Activated CD4-positive, alpha-beta memory T cell treated with anti-CD3 and anti-CD28 coated beads for 36 hours (primary cell): ENCODE results near the gene DGLUCY. TPM values are rescaled to one million over a fixed set of nuclear protein-coding genes. Genes with fewer than 3 reads are reported as not detected.
A peak's percentile ranks its signal among the peaks of the same experiment; 100 is the strongest.
"Not testable (repeated sequence)": the region's sequence is repeated elsewhere in the genome, so short reads cannot be mapped to it uniquely, and the experiment has no call there.

Experiments
- CTCF ChIA-PET: fragments of 350-600 bp; sonication (Branson Sonifier 250); formaldehyde crosslinking; loops from one replicate; lab custom pipeline; 2021; ENCODE audit warnings: antibody characterized with exemption, inconsistent platforms; lab: Charles Lee
- POLR2A ChIA-PET: fragments of 350-600 bp; sonication (Branson Sonifier 250); formaldehyde crosslinking; loops from one replicate; lab custom pipeline; 2021; ENCODE audit warnings: antibody characterized with exemption; lab: Charles Lee
- DNase-seq: peaks from one replicate; pipeline ENCODE4 v3.0.0-alpha.2; 2020
- H3K27ac Mint-ChIP-seq: one replicate; pipeline ENCODE4 v1.8.0; 2021; ENCODE audit warnings: mixed read lengths
- H3K27me3 Mint-ChIP-seq: one replicate; pipeline ENCODE4 v1.8.0; 2021; ENCODE audit warnings: mixed read lengths
- H3K36me3 Mint-ChIP-seq: one replicate; pipeline ENCODE4 v1.8.0; 2021; ENCODE audit warnings: mixed read lengths
- H3K4me1 Mint-ChIP-seq: one replicate; pipeline ENCODE4 v1.8.0; 2021; ENCODE audit warnings: low read depth, mixed read lengths
- H3K4me3 Mint-ChIP-seq: one replicate; pipeline ENCODE4 v1.8.0; 2021; ENCODE audit warnings: mild to moderate bottlenecking, mixed read lengths
- H3K9me3 Mint-ChIP-seq: one replicate; pipeline ENCODE4 v1.8.0; 2021; ENCODE audit warnings: mixed read lengths
- intact Hi-C: fragments of 100-400 bp; cut with micrococcal nuclease; formaldehyde crosslinking; loops from one replicate; pipeline ENCODE4 v1.15.1; 2023
- total RNA-seq, 2 experiments: library from RNA; stranded (reverse); gene quantifications; one replicate each; pipeline ENCODE4 v1.2.3, GENCODE V29; 2021

The DGLUCY gene
- 10 to 100 TPM; 54.3 to 58.1 TPM for total RNA-seq

GRCh38 chr14:91113829-91114078 lies at the start of gene DGLUCY:
Gene DGLUCY, plus strand, starts transcription at chr14:91114073. Its CDS starts 46,222 bp downstream, at chr14:91160295.
- Mint-ChIP-seq H3K9me3 (peaks cover 2% of the 10 kb centered on the region), H3K4me3 (peak within 1 kb of the TSS; percentile 83), H3K36me3 (peaks cover 23% of the 10 kb centered on the region), H3K4me1 (peaks cover 67% of the 10 kb centered on the region), H3K27ac (peak within 1 kb of the TSS; percentile 94), H3K27me3 (no peaks in the 10 kb centered on the region)
- ChIA-PET POLR2A (interaction anchor here (0.5 to 6.2 kb wide), 11 partner anchors 11 to 211 kb away, joined by 3 to 116 read pairs (median 4); partner anchors contain the start of genes GPR68 and RPS6KA5), CTCF (interaction anchor here (0.6 to 2.9 kb wide), 11 partner anchors 35 to 211 kb away, joined by 3 to 20 read pairs (median 5); partner anchors contain the start of gene RPS6KA5)
- intact Hi-C loops, result loop anchor here (1.0 to 2.0 kb wide), 7 partner anchors 35 to 209 kb away; no protein-coding TSS in a partner anchor
- peak; percentile 80 for DNase-seq

- no peak overlapping the region for H3K4me3 Mint-ChIP-seq
- H3K4me1 Mint-ChIP-seq, result peaks cover 64% of the 10 kb centered on the region
- intact Hi-C loops, result no loop called here
- ChIA-PET CTCF (interaction anchor here (0.9 to 1.2 kb wide), 2 partner anchors 74 to 108 kb away, joined by 4 read pairs; no protein-coding TSS in a partner anchor), POLR2A (interaction anchor here (0.8 to 9.9 kb wide), 2 partner anchors 34 to 50 kb away, joined by 4 to 116 read pairs; partner anchors contain the start of gene DGLUCY)
- peaks cover 4% of the 10 kb centered on the region for H3K36me3 Mint-ChIP-seq
- no peak for DNase-seq
- H3K27ac Mint-ChIP-seq, result peak overlapping the region; percentile 58
- no peaks in the 10 kb centered on the region for H3K9me3 Mint-ChIP-seq
- H3K27me3 Mint-ChIP-seq, result no peaks in the 10 kb centered on the region
Observed at GRCh38 chr14:91065266-91065665, 48.6 kb upstream of the DGLUCY start.

GRCh38 chr14:91067186-91067585 lies 46.7 kb upstream of the DGLUCY start:
- peak overlapping the region; percentile 65 for H3K27ac Mint-ChIP-seq
- H3K9me3 Mint-ChIP-seq, result no peaks in the 10 kb centered on the region
- peaks cover 4% of the 10 kb centered on the region for H3K36me3 Mint-ChIP-seq
- POLR2A ChIA-PET, result interaction anchor here (9.9 kb wide), 1 partner anchor 48 kb away, joined by 116 read pairs; the partner anchor contains the start of gene DGLUCY
- peak; percentile 66 for DNase-seq
- intact Hi-C loops, result loop anchor here (1.0 kb wide), 2 partner anchors 11 to 47 kb away; partner anchors contain the start of gene DGLUCY
- H3K27me3 Mint-ChIP-seq, result no peaks in the 10 kb centered on the region
- H3K4me1 Mint-ChIP-seq, result peaks cover 66% of the 10 kb centered on the region
- CTCF ChIA-PET, result no interaction called here
- no peak overlapping the region for H3K4me3 Mint-ChIP-seq

- Mint-ChIP-seq H3K4me1 (peaks cover 54% of the 10 kb centered on the region), H3K27me3 (no peaks in the 10 kb centered on the region)
- POLR2A ChIA-PET, result interaction anchor here (0.6 kb wide), 1 partner anchor 46 kb away, joined by 3 read pairs; no protein-coding TSS in a partner anchor
Observed at GRCh38 chr14:91068642-91069041, 45.2 kb upstream of the DGLUCY start.

GRCh38 chr14:91070572-91070971 lies 43.3 kb upstream of the DGLUCY start:
- Mint-ChIP-seq H3K4me3 (no peak overlapping the region), H3K36me3 (peaks cover 2% of the 10 kb centered on the region), H3K27me3 (no peaks in the 10 kb centered on the region), H3K4me1 (peaks cover 38% of the 10 kb centered on the region), H3K9me3 (no peaks in the 10 kb centered on the region), H3K27ac (no peak overlapping the region)
- ChIA-PET CTCF (no interaction called here), POLR2A (no interaction called here)
- DNase-seq, result no peak
- intact Hi-C loops, result no loop called here

More at GRCh38 chr14:91068642-91069041, 45.2 kb upstream of the DGLUCY start:
- no peak for DNase-seq
- Mint-ChIP-seq H3K36me3 (peaks cover 4% of the 10 kb centered on the region), H3K27ac (peak overlapping the region; percentile 65), H3K9me3 (no peaks in the 10 kb centered on the region), H3K4me3 (no peak overlapping the region)
- intact Hi-C loops, result no loop called here
- CTCF ChIA-PET, result no interaction called here

GRCh38 chr14:91075553-91075952 lies 38.3 kb upstream of the DGLUCY start:
- ChIA-PET CTCF (no interaction called here), POLR2A (no interaction called here)
- no peak for DNase-seq
- intact Hi-C loops, result no loop called here
- no peak overlapping the region for H3K4me3 Mint-ChIP-seq
- H3K36me3 Mint-ChIP-seq, result no peaks in the 10 kb centered on the region
- H3K4me1 Mint-ChIP-seq, result peaks cover 30% of the 10 kb centered on the region
- no peaks in the 10 kb centered on the region for H3K9me3 Mint-ChIP-seq
- H3K27ac Mint-ChIP-seq, result no peak overlapping the region
- H3K27me3 Mint-ChIP-seq, result no peaks in the 10 kb centered on the region

GRCh38 chr14:91078095-91078737 lies 35.7 kb upstream of the DGLUCY start:
- DNase-seq, result peak; percentile 76
- intact Hi-C loops, result loop anchor here (1.0 kb wide), 4 partner anchors 11 to 56 kb away; partner anchors contain the start of gene DGLUCY
- Mint-ChIP-seq H3K36me3 (no peaks in the 10 kb centered on the region), H3K27ac (peak overlapping the region; percentile 87), H3K4me1 (peaks cover 30% of the 10 kb centered on the region), H3K4me3 (peak overlapping the region; percentile 13), H3K9me3 (no peaks in the 10 kb centered on the region), H3K27me3 (no peaks in the 10 kb centered on the region)
- ChIA-PET CTCF (interaction anchor here (0.5 to 2.3 kb wide), 9 partner anchors 15 to 1406 kb away, joined by 3 to 10 read pairs (median 5); partner anchors contain the start of genes DGLUCY and RPS6KA5), POLR2A (interaction anchor here (1.3 to 2.6 kb wide), 5 partner anchors 15 to 109 kb away, joined by 7 to 22 read pairs (median 9); partner anchors contain the start of genes DGLUCY and RPS6KA5)

GRCh38 chr14:91080071-91080470 lies 33.8 kb upstream of the DGLUCY start:
- POLR2A ChIA-PET, result interaction anchor here (2.6 kb wide), 1 partner anchor 34 kb away, joined by 22 read pairs; the partner anchor contains the start of gene DGLUCY
- H3K27ac Mint-ChIP-seq, result peak overlapping the region; percentile 7
- peaks cover 30% of the 10 kb centered on the region for H3K4me1 Mint-ChIP-seq

GRCh38 chr14:91082282-91082681 lies 31.6 kb upstream of the DGLUCY start:
- POLR2A ChIA-PET, result no interaction called here
- Mint-ChIP-seq H3K9me3 (no peaks in the 10 kb centered on the region), H3K4me1 (peaks cover 20% of the 10 kb centered on the region), H3K27me3 (no peaks in the 10 kb centered on the region), H3K4me3 (no peak overlapping the region), H3K27ac (no peak overlapping the region), H3K36me3 (no peaks in the 10 kb centered on the region)
- CTCF ChIA-PET, result interaction anchor here (1.2 kb wide), 1 partner anchor 33 kb away, joined by 5 read pairs; no protein-coding TSS in a partner anchor
- intact Hi-C loops, result no loop called here
- DNase-seq, result no peak

More at GRCh38 chr14:91080071-91080470, 33.8 kb upstream of the DGLUCY start:
- H3K4me3 Mint-ChIP-seq, result no peak overlapping the region
- H3K9me3 Mint-ChIP-seq, result no peaks in the 10 kb centered on the region
- intact Hi-C loops, result no loop called here
- H3K36me3 Mint-ChIP-seq, result no peaks in the 10 kb centered on the region
- H3K27me3 Mint-ChIP-seq, result no peaks in the 10 kb centered on the region
- CTCF ChIA-PET, result interaction anchor here (0.9 kb wide), 1 partner anchor 93 kb away, joined by 4 read pairs; no protein-coding TSS in a partner anchor
- DNase-seq, result no peak

- DNase-seq, result no peak
- Mint-ChIP-seq H3K9me3 (no peaks in the 10 kb centered on the region), H3K36me3 (no peaks in the 10 kb centered on the region), H3K4me1 (peaks cover 8% of the 10 kb centered on the region), H3K27ac (no peak overlapping the region), H3K27me3 (no peaks in the 10 kb centered on the region), H3K4me3 (no peak overlapping the region)
- CTCF ChIA-PET, result no interaction called here
- POLR2A ChIA-PET, result interaction anchor here (0.7 kb wide), 1 partner anchor 241 kb away, joined by 3 read pairs; no protein-coding TSS in a partner anchor
- intact Hi-C loops, result no loop called here
Observed at GRCh38 chr14:91084516-91084915, 29.4 kb upstream of the DGLUCY start.

GRCh38 chr14:91087470-91087869 lies 26.4 kb upstream of the DGLUCY start:
- intact Hi-C loops, POLR2A ChIA-PET, H3K4me3 Mint-ChIP-seq, H3K9me3 Mint-ChIP-seq, H3K27ac Mint-ChIP-seq, H3K4me1 Mint-ChIP-seq, CTCF ChIA-PET, H3K27me3 Mint-ChIP-seq, DNase-seq, H3K36me3 Mint-ChIP-seq: not testable (repeated sequence)

GRCh38 chr14:91088585-91089235 lies 25.2 kb upstream of the DGLUCY start:
- Mint-ChIP-seq H3K36me3 (no peaks in the 10 kb centered on the region), H3K27ac (no peak overlapping the region), H3K4me1 (peaks cover 11% of the 10 kb centered on the region), H3K9me3 (no peaks in the 10 kb centered on the region), H3K27me3 (no peaks in the 10 kb centered on the region), H3K4me3 (no peak overlapping the region)
- POLR2A ChIA-PET, result no interaction called here
- CTCF ChIA-PET, result interaction anchor here (0.7 kb wide), 1 partner anchor 1660 kb away, joined by 3 read pairs; the partner anchor contains the start of gene LGMN
- intact Hi-C loops, result no loop called here
- no peak for DNase-seq
